IMR-90 (cell line): ENCODE results near the gene RAVER1. TPM values are rescaled to one million over a fixed set of nuclear protein-coding genes. Genes with fewer than 3 reads are reported as not detected.

Source experiments
- ATAC-seq: fragments of 200-7000 bp; cut with Tn5 transposase; 2 replicates; pipeline ENCODE4 v1.9.1; 2020; ENCODE audit warnings: low read depth, mild to moderate bottlenecking, moderate library complexity
- BruUV-seq: library from RNA; stranded (reverse); fragments of 400-500 nt; replicated peaks from 2 replicates; lab custom pipeline; 2021; lab: Mats Ljungman, UMichigan
- CTCF ChIA-PET: fragments of 300-600 bp; formaldehyde crosslinking; extraction: SDS; loops from one replicate; lab custom pipeline; 2021; ENCODE audit warnings: antibody characterized with exemption; lab: Yijun Ruan, JAX
- POLR2A ChIA-PET: fragments of 300-600 bp; sonication (Branson Sonifier 250); formaldehyde crosslinking; loops from one replicate; lab custom pipeline; 2022; ENCODE audit warnings: antibody characterized with exemption; ENCODE audit not compliant: unreplicated experiment; lab: Charles Lee
- DNase-seq: peaks from one replicate; pipeline ENCODE4 v3.0.0; 2013
- H2AFZ ChIP-seq: replicated peaks from 2 replicates; pipeline ENCODE3; 2013; ENCODE audit warnings: low read length, mild to moderate bottlenecking; ENCODE audit not compliant: poor library complexity
- H2AK5ac ChIP-seq: 2 replicates; pipeline ENCODE4 v1.6.1; 2013; ENCODE audit warnings: low read depth, low read length, inconsistent platforms
- H2AK9ac ChIP-seq: replicated peaks from 2 replicates; pipeline ENCODE3; 2013; ENCODE audit warnings: mild to moderate bottlenecking, low read depth, low read length, moderate library complexity; ENCODE audit not compliant: poor library complexity
- H2BK120ac ChIP-seq: 2 replicates; pipeline ENCODE4 v1.6.1; 2013; ENCODE audit warnings: low read depth, low read length, inconsistent platforms
- H2BK15ac ChIP-seq: 3 replicates; pipeline ENCODE4 v1.6.1; 2013; ENCODE audit warnings: low read depth, low read length, inconsistent platforms
- H2BK20ac ChIP-seq: 2 replicates; pipeline ENCODE4 v1.6.1; 2013; ENCODE audit warnings: low read depth, mild to moderate bottlenecking, inconsistent platforms, low read length, moderate library complexity
- H2BK5ac ChIP-seq: 2 replicates; pipeline ENCODE4 v1.6.1; 2013; ENCODE audit warnings: mild to moderate bottlenecking, low read depth, low read length, inconsistent platforms; ENCODE audit not compliant: poor library complexity, severe bottlenecking
- H3K14ac ChIP-seq: replicated peaks from 2 replicates; pipeline ENCODE4 v1.6.1; 2013; ENCODE audit warnings: low read depth, low read length, inconsistent platforms
- H3K18ac ChIP-seq: 2 replicates; pipeline ENCODE4 v1.6.1; 2013; ENCODE audit warnings: low read depth, low read length, control low read depth
- H3K23ac ChIP-seq: 2 replicates; pipeline ENCODE4 v1.6.1; 2013; ENCODE audit warnings: low read depth, low read length, inconsistent platforms
- H3K27ac ChIP-seq: 2 replicates; pipeline ENCODE4 v1.5.1; 2013; ENCODE audit warnings: mild to moderate bottlenecking, control low read depth, low read length; ENCODE audit not compliant: insufficient read depth
- H3K27me3 ChIP-seq: 2 replicates; pipeline ENCODE4 v1.6.1; 2013; ENCODE audit warnings: low read length; ENCODE audit not compliant: control insufficient read depth, insufficient read depth
- H3K36me3 ChIP-seq: 2 replicates; pipeline ENCODE4 v1.6.1; 2013; ENCODE audit warnings: low read length, mixed read lengths; ENCODE audit not compliant: control insufficient read depth, insufficient read depth
- H3K4ac ChIP-seq: 2 replicates; pipeline ENCODE4 v1.6.1; 2013; ENCODE audit warnings: low read depth, low read length, inconsistent platforms
- H3K4me1 ChIP-seq: 2 replicates; pipeline ENCODE4 v1.6.1; 2013; ENCODE audit warnings: low read length, mixed read lengths; ENCODE audit not compliant: control insufficient read depth, insufficient read depth
- H3K4me2 ChIP-seq: 2 replicates; pipeline ENCODE4 v1.6.1; 2013; ENCODE audit warnings: low read depth, mild to moderate bottlenecking, control low read depth, low read length, moderate library complexity
- H3K4me3 ChIP-seq: 2 replicates; pipeline ENCODE4 v1.5.1; 2013; ENCODE audit warnings: low read depth, mild to moderate bottlenecking, control low read depth, low read length, moderate library complexity; ENCODE audit not compliant: insufficient read depth
- H3K56ac ChIP-seq: 2 replicates; pipeline ENCODE4 v1.6.1; 2013; ENCODE audit warnings: low read length, inconsistent platforms; ENCODE audit not compliant: insufficient read depth; ENCODE audit errors: extremely low read depth
- H3K79me1 ChIP-seq, 2 experiments: 2 replicates each; pipeline ENCODE4 v1.6.1; 2013; ENCODE audit warnings: low read length in 2 of 2, inconsistent platforms in 1 of 2, low read depth in 1 of 2
- H3K9ac ChIP-seq: 2 replicates; pipeline ENCODE4 v1.6.1; 2013; ENCODE audit warnings: low read depth, low read length, control low read depth
- H3K9me1 ChIP-seq: 2 replicates; pipeline ENCODE4 v1.6.1; 2013; ENCODE audit warnings: low read length, inconsistent platforms; ENCODE audit not compliant: insufficient read depth
- H3K9me3 ChIP-seq: 2 replicates; pipeline ENCODE4 v1.6.1; 2013; ENCODE audit warnings: low read length; ENCODE audit not compliant: control insufficient read depth, insufficient read depth
- H4K20me1 ChIP-seq: 2 replicates; pipeline ENCODE4 v1.6.1; 2013; ENCODE audit warnings: low read length, inconsistent platforms; ENCODE audit not compliant: insufficient read depth
- H4K5ac ChIP-seq: 2 replicates; pipeline ENCODE4 v1.6.1; 2013; ENCODE audit warnings: mild to moderate bottlenecking, low read depth, low read length, control low read depth
- H4K8ac ChIP-seq, 2 experiments: 2 replicates each; pipeline ENCODE4 v1.6.1; 2013; ENCODE audit warnings: low read depth in 2 of 2, low read length in 2 of 2, control low read depth in 1 of 2, inconsistent platforms in 1 of 2
- H4K91ac ChIP-seq: 2 replicates; pipeline ENCODE4 v1.6.1; 2013; ENCODE audit warnings: low read depth, low read length, inconsistent platforms; ENCODE audit not compliant: insufficient read depth
- BHLHE40 ChIP-seq: fragments of 150-350 bp; IDR thresholded peaks from 2 replicates; pipeline ENCODE4 v1.6.1; 2016; ENCODE audit warnings: mild to moderate bottlenecking, low read depth, low read length
- CEBPB ChIP-seq: IDR thresholded peaks from 2 replicates; pipeline ENCODE4 v1.6.1; 2012; ENCODE audit warnings: low read depth, low read length, improper control_type of control experiment
- CTCF ChIP-seq: conservative IDR thresholded peaks from 2 replicates; pipeline ENCODE4 v1.5.1; 2012; ENCODE audit warnings: mild to moderate bottlenecking, low read depth, low read length, improper control_type of control experiment
- NFE2L2 ChIP-seq: fragments of 150-350 bp; IDR thresholded peaks from 2 replicates; pipeline ENCODE4 v1.6.1; 2016; ENCODE audit warnings: low read depth, mild to moderate bottlenecking, low read length
- RCOR1 ChIP-seq: IDR thresholded peaks from 2 replicates; pipeline ENCODE4 v1.6.1; 2012; ENCODE audit warnings: mild to moderate bottlenecking, low read length, improper control_type of control experiment; ENCODE audit not compliant: insufficient replicate concordance
- RFX5 ChIP-seq: IDR thresholded peaks from 2 replicates; pipeline ENCODE4 v1.8.0; 2012; ENCODE audit warnings: low read depth, mild to moderate bottlenecking, low read length, moderate library complexity
- SMC3 ChIP-seq: fragments of 150-350 bp; IDR thresholded peaks from 2 replicates; pipeline ENCODE4 v1.6.1; 2016; ENCODE audit warnings: low read depth, mild to moderate bottlenecking, antibody characterized with exemption, low read length, moderate library complexity
- WGBS, 2 experiments: methylation state at CpG; one replicate each; pipeline versions ENCODE4 v1.1.5 to v1.1.7; 2013; ENCODE audit warnings: missing lambda C conversion rate in 2 of 2; ENCODE audit not compliant: insufficient read length in 1 of 2; ENCODE audit errors: extremely low coverage in 2 of 2; 5-methylcytosine and 5-hydroxymethylcytosine counted together
- dilution Hi-C: fragments of 300-500 bp; cut with HindIII; formaldehyde crosslinking; loops from one replicate; pipeline ENCODE4 v1.14.3; 2018; ENCODE audit warnings: low sequenced_read_pairs; ENCODE audit not compliant: unreplicated experiment
- in situ Hi-C: fragments of 300-500 bp; cut with MboI; formaldehyde crosslinking; loops from 3 replicates; pipeline ENCODE4 v1.14.3; 2019; ENCODE audit warnings: low sequenced_read_pairs, inconsistent platforms, mixed read lengths
- intact Hi-C: fragments of 100-400 bp; cut with micrococcal nuclease; formaldehyde crosslinking; loops from 2 replicates; pipeline ENCODE4 v1.10.0; 2022
- polyA plus RNA-seq, 3 experiments: library from polyadenylated mRNA; depleted of rRNA; stranded (reverse); fragments of >200 nt; gene quantifications; 2 replicates each; pipeline ENCODE4 v1.2.3, GENCODE V29; 2012; ENCODE audit warnings: low replicate concordance in 1 of 3
- total RNA-seq: library from RNA; depleted of rRNA; stranded (reverse); fragments of >200 nt; gene quantifications from 2 replicates; pipeline ENCODE4 v1.2.3, GENCODE V29; 2012

The RAVER1 gene
- total and polyA plus RNA-seq, 2 of the 4 experiments (the other 2 are of a cell fraction): 2.7 to 18.1 TPM

GRCh38 chr19:10372690-10373089, 39.4 kb upstream of the RAVER1 start:
- no peak overlapping the region for H4K91ac ChIP-seq
- ATAC-seq (no peak), DNase-seq (no peak)
- H4K20me1 ChIP-seq: no peaks in the 10 kb centered on the region; the same call in none of the 2 replicates
- H2AK5ac ChIP-seq: no peak overlapping the region
- H3K27ac ChIP-seq: no peak overlapping the region
- no peak overlapping the region for H2BK15ac ChIP-seq
- no peak overlapping the region for H4K5ac ChIP-seq
- H2BK120ac ChIP-seq: no peak overlapping the region
- no peak overlapping the region for H3K14ac ChIP-seq
- H3K4me3 ChIP-seq: no peak overlapping the region
- ChIA-PET POLR2A (no interaction called here), CTCF (interaction anchor here (0.6 kb wide), 1 partner anchor 18 kb away, joined by 5 read pairs; no protein-coding TSS in a partner anchor)
- no peak overlapping the region for H4K8ac ChIP-seq
- no peaks in the 10 kb centered on the region for H3K9me1 ChIP-seq
- no peak overlapping the region for H2BK5ac ChIP-seq
- BruUV-seq: no TSS peak
- H3K36me3 ChIP-seq: peaks cover 46% of the 10 kb centered on the region
- no peak overlapping the region for H3K23ac ChIP-seq
- in situ Hi-C loops (no loop called here), dilution Hi-C loops (no loop called here), intact Hi-C loops (no loop called here)
- no peaks in the 10 kb centered on the region for H3K4me1 ChIP-seq
- H3K27me3 ChIP-seq: no peaks in the 10 kb centered on the region
- no peak overlapping the region for H2AK9ac ChIP-seq
- peaks cover 5% of the 10 kb centered on the region in 2 experiments; a peak in 2 of 4 replicates for H3K79me1 ChIP-seq
- H3K4ac ChIP-seq: no peak overlapping the region
- TF ChIP-seq CEBPB: no peak
- no peak for TF ChIP-seq CTCF
- TF ChIP-seq BHLHE40: no peak
- no peak for TF ChIP-seq RCOR1
- TF ChIP-seq SMC3: no peak
- TF ChIP-seq NFE2L2: no peak
- no peak for TF ChIP-seq RFX5
- no peak overlapping the region for H2AFZ ChIP-seq
- no peak overlapping the region for H3K4me2 ChIP-seq
- no peak overlapping the region for H3K9ac ChIP-seq
- no CpG with 5 or more reads among the region's 3 CpGs for WGBS, 2 experiments
- H3K56ac ChIP-seq: no peak overlapping the region
- H2BK20ac ChIP-seq: no peak overlapping the region
- no peak overlapping the region for H3K18ac ChIP-seq
- H3K9me3 ChIP-seq: no peaks in the 10 kb centered on the region
